ENCODE data around the gene FBF1. TPM values are rescaled to one million over a fixed set of nuclear protein-coding genes. Genes with fewer than 3 reads are reported as not detected.

FBF1 gene
- total RNA-seq, 2 experiments from 2014 or later = 17.2 to 18.1 TPM

- intact Hi-C loops (cut with micrococcal nuclease) = no loop called here
- H3K27ac Mint-ChIP-seq = no peak overlapping the region
Measured at GRCh38 chr17:75910699-75911098, 30.1 kb downstream of the FBF1 start.

GRCh38 chr17:75909812-75910274, 31.0 kb downstream of the FBF1 start:
- no peaks in the 10 kb centered on the region for H3K27me3 Mint-ChIP-seq
- H3K27ac Mint-ChIP-seq = no peak overlapping the region
- ChIA-PET POLR2A (interaction anchor here (0.6 kb wide), 1 partner anchor 188 kb away, joined by 3 read pairs; no protein-coding TSS in a partner anchor), CTCF (interaction anchor here (1.3 to 3.0 kb wide), 4 partner anchors 91 to 370 kb away, joined by 6 to 11 read pairs (median 9); partner anchors contain the start of gene CDK3)
- no peak for DNase-seq
- no peaks in the 10 kb centered on the region for H3K9me3 Mint-ChIP-seq
- intact Hi-C loops (cut with micrococcal nuclease) = loop anchor here (10.0 kb wide), 1 partner anchor 365 kb away; no protein-coding TSS in a partner anchor
- H3K36me3 Mint-ChIP-seq = peaks cover 5% of the 10 kb centered on the region
- H3K4me3 Mint-ChIP-seq = no peak overlapping the region
- peaks cover 7% of the 10 kb centered on the region for H3K4me1 Mint-ChIP-seq (ENCODE audit: low read depth)

More at GRCh38 chr17:75910699-75911098, 30.1 kb downstream of the FBF1 start:
- Mint-ChIP-seq H3K4me3 (no peak overlapping the region), H3K9me3 (no peaks in the 10 kb centered on the region), H3K4me1 (ENCODE audit: low read depth) (peaks cover 4% of the 10 kb centered on the region), H3K27me3 (no peaks in the 10 kb centered on the region), H3K36me3 (peaks cover 5% of the 10 kb centered on the region)
- no peak for DNase-seq
- CTCF ChIA-PET = interaction anchor here (0.9 to 3.0 kb wide), 4 partner anchors 94 to 369 kb away, joined by 3 to 11 read pairs (median 9); no protein-coding TSS in a partner anchor
- POLR2A ChIA-PET = no interaction called here

DNA sequence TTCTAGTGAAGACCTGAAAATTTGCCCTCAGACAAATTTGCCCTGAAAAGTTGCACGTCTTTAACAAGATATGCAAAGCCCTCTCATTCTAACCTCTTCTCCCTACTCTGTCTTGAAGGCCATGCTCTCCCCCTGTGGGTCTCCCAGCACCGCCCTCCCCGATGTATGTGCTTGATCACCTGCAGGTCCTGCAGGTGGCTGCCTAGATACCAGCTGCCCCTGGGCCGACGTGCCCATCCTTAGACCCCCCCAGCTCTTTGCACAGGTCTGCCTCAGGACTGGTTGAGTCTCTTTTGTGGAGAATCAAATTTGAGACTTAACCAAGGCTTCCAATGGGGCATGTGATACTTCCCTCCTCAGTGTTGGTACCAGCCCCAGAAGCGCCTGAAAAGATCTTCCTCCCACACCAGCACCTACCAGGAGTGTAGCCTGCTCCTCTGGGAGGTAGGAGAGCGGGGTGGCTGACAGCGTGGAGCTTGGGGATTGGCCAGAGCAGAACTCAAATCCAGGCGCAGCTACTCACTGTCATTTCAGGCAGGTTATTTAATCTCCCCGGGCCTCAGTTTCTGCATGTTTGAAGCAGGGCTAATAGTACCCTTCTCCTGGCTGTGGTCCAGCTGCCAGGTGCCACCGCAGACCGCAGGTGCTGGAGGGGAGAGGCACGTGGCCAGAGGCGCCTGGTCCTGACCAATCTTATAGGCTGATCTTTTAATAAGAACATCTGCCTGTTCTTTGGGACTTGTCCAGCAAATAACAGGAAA, 31.6 kb downstream of the FBF1 start:
- POLR2A ChIA-PET = interaction anchor here (0.6 kb wide), 1 partner anchor 188 kb away, joined by 3 read pairs; no protein-coding TSS in a partner anchor

GRCh38 chr17:75908201-75908600, 32.6 kb downstream of the FBF1 start:
- Mint-ChIP-seq H3K27me3 (no peaks in the 10 kb centered on the region), H3K4me1 (ENCODE audit: low read depth) (peaks cover 14% of the 10 kb centered on the region), H3K4me3 (no peak overlapping the region), H3K27ac (no peak overlapping the region), H3K36me3 (peaks cover 2% of the 10 kb centered on the region), H3K9me3 (no peaks in the 10 kb centered on the region)
- intact Hi-C loops (cut with micrococcal nuclease) = loop anchor here (10.0 kb wide), 1 partner anchor 367 kb away; no protein-coding TSS in a partner anchor
- no peak for DNase-seq
- ChIA-PET POLR2A (interaction anchor here (1.1 kb wide), 1 partner anchor 50 kb away, joined by 3 read pairs; no protein-coding TSS in a partner anchor), CTCF (interaction anchor here (1.4 to 4.6 kb wide), 4 partner anchors 47 to 371 kb away, joined by 4 to 24 read pairs (median 9); no protein-coding TSS in a partner anchor)

More for the DNA sequence above, 31.6 kb downstream of the FBF1 start:
- no peaks in the 10 kb centered on the region for H3K9me3 Mint-ChIP-seq
- H3K4me1 Mint-ChIP-seq (ENCODE audit: low read depth) = peaks cover 7% of the 10 kb centered on the region
- CTCF ChIA-PET = interaction anchor here (1.3 to 3.0 kb wide), 5 partner anchors 48 to 370 kb away, joined by 4 to 11 read pairs (median 7); partner anchors contain the start of gene CDK3
- no peaks in the 10 kb centered on the region for H3K27me3 Mint-ChIP-seq
- H3K4me3 Mint-ChIP-seq = no peak overlapping the region
- H3K36me3 Mint-ChIP-seq = peaks cover 3% of the 10 kb centered on the region
- intact Hi-C loops (cut with micrococcal nuclease) = loop anchor here (10.0 kb wide), 1 partner anchor 366 kb away; no protein-coding TSS in a partner anchor
- DNase-seq = no peak
- H3K27ac Mint-ChIP-seq = no peak overlapping the region

DNA sequence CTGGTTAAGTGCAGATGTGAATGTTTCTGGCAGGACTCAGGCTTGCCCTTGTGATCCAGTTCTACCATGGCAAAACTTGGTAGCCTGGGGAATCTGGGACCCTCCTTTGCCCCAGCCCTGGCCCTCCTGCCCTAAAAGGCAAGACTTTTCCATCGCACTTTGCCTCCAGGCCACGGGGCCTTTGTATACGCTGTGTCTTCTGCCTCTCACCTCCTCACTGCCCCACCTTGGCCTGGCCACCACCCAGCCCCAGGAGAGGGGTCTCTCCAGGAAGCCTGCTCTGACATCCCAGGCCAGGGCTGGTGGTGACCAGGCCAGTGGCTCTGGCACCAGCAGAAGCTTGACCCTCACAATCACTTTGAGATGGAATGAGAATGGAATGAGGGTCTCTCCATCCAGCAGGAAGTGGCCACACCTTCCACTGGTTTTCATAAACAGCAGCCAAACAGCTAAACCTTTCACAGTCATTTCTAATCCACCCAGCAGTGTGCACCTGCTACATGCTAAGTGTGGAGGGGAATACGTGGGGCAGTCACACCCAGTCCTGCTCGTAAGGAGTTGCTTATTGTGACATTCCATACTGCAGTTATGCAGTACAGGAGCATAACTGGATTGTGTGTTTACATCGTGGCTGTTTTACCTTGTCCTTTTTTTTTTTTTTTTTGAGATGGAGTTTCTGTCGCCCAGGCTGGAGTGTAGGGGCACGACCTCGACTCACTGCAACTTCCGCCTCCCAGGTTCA, 34.5 kb downstream of the FBF1 start:
- ChIA-PET CTCF (interaction anchor here (0.6 to 4.6 kb wide), 23 partner anchors 8 to 324 kb away, joined by 3 to 24 read pairs (median 4); partner anchors contain the start of genes ACOX1, CDK3, FBF1 and TEN1), POLR2A (interaction anchor here (0.6 to 2.6 kb wide), 3 partner anchors 10 to 641 kb away, joined by 4 to 10 read pairs (median 4); partner anchors contain the start of gene TRIM65)
- no peak for DNase-seq
- Mint-ChIP-seq H3K36me3 (peaks cover 6% of the 10 kb centered on the region), H3K4me3 (peak overlapping the region; percentile 29), H3K27me3 (no peaks in the 10 kb centered on the region), H3K9me3 (no peaks in the 10 kb centered on the region), H3K4me1 (ENCODE audit: low read depth) (peaks cover 17% of the 10 kb centered on the region), H3K27ac (peak overlapping the region; percentile 38)
- intact Hi-C loops (cut with micrococcal nuclease) = loop anchor here (10.0 kb wide), 1 partner anchor 368 kb away; no protein-coding TSS in a partner anchor

DNA sequence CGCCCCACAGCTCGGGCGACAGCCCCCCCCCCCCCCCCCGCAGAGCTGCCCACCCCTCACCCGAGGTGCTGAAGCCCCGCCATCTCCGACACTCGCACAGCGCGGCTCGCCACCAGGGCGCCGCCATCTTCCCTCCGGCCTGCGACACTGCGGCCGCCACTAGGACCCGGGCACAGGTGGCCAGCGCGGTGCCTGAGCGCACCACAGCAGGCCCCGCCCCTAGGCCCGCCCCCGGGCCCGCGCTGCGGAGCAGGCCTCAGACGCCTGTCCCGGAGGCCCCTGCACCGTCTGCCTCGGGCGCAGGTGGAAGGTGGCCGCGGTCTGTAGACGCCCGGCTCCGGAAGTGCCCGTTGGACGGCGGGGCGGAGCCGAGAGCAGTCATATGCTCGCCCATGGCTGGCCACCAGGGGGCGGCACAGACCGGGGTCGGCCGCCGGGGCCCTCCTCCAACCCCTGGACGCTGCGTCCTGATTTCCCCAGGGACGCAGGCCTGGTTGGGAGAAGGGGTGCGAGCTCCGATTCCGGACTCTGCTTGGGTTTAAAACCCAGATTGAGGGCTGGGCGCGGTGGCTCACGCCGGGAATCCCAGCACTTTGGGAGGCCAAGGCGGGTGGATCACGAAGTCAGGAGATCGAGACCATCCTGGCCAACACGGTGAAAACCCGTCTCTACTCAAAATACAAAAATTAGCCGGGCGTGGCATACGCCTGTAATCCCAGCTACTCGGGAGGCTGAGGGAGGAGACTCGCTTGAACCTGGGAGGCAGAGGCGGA, 35.9 kb downstream of the FBF1 start, which contains the start of gene MRPL38:
Gene MRPL38 (minus strand): TSS at position 136 of the 773 bp plus-strand sequence. CDS start 9 bp downstream, at position 127.
- Mint-ChIP-seq H3K27ac (peak within 1 kb of the TSS; percentile 90), H3K27me3 (no peaks in the 10 kb centered on the region), H3K36me3 (peaks cover 7% of the 10 kb centered on the region), H3K4me1 (ENCODE audit: low read depth) (peaks cover 17% of the 10 kb centered on the region), H3K9me3 (no peaks in the 10 kb centered on the region), H3K4me3 (peak within 1 kb of the TSS; percentile 99)
- intact Hi-C loops (cut with micrococcal nuclease) = loop anchor here (1.0 to 10.0 kb wide), 5 partner anchors 36 to 370 kb away; partner anchors contain the start of genes ACOX1, CDK3, FBF1 and TEN1
- CTCF ChIA-PET = interaction anchor here (0.6 to 4.6 kb wide), 28 partner anchors 10 to 478 kb away, joined by 3 to 24 read pairs (median 4); partner anchors contain the start of genes ACOX1, CDK3, FBF1 and TEN1
- POLR2A ChIA-PET = interaction anchor here (0.7 to 2.6 kb wide), 3 partner anchors 8 to 96 kb away, joined by 3 to 10 read pairs (median 3); partner anchors contain the start of genes CDK3 and TRIM65
- DNase-seq = peak; percentile 97

GRCh38 chr17:75902406-75902805, 38.4 kb downstream of the FBF1 start:
- Mint-ChIP-seq H3K4me3 (no peak overlapping the region), H3K4me1 (ENCODE audit: low read depth) (peaks cover 20% of the 10 kb centered on the region), H3K27ac (no peak overlapping the region), H3K9me3 (no peaks in the 10 kb centered on the region), H3K36me3 (peaks cover 14% of the 10 kb centered on the region), H3K27me3 (no peaks in the 10 kb centered on the region)
- CTCF ChIA-PET = interaction anchor here (0.6 to 2.2 kb wide), 3 partner anchors 12 to 82 kb away, joined by 3 to 7 read pairs (median 3); no protein-coding TSS in a partner anchor
- intact Hi-C loops (cut with micrococcal nuclease) = loop anchor here (10.0 kb wide), 1 partner anchor 372 kb away; no protein-coding TSS in a partner anchor
- DNase-seq = no peak
- POLR2A ChIA-PET = no interaction called here

DNA sequence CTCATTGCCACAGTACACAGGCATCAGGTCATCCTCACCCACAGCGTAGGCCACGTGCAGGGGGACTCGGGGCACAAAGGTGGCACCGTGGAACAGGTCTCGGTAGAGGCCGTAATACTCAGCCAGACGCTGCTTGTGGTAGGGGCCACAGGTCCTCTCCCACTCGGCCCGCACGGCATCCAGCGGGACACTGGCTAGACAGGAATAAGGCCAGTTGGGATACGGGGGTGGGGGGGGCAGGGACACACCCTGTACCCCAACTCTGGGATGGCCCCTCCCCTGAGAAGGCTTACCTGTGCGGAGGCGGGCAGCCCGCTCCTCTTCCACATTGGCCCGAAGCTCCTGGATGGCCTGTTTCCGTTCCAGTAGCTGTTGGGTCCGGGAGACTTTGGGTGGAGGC, 39.1 kb downstream of the FBF1 start:
- Mint-ChIP-seq H3K36me3 (peaks cover 14% of the 10 kb centered on the region), H3K4me3 (no peak overlapping the region), H3K9me3 (no peaks in the 10 kb centered on the region), H3K27ac (no peak overlapping the region), H3K4me1 (ENCODE audit: low read depth) (peaks cover 22% of the 10 kb centered on the region), H3K27me3 (no peaks in the 10 kb centered on the region)
- ChIA-PET CTCF (no interaction called here), POLR2A (no interaction called here)
- DNase-seq = no peak
- intact Hi-C loops (cut with micrococcal nuclease) = loop anchor here (10.0 kb wide), 1 partner anchor 373 kb away; no protein-coding TSS in a partner anchor

GRCh38 chr17:75900691-75901533, 39.9 kb downstream of the FBF1 start:
- intact Hi-C loops (cut with micrococcal nuclease) = loop anchor here (10.0 kb wide), 1 partner anchor 374 kb away; no protein-coding TSS in a partner anchor
- no peak overlapping the region for H3K27ac Mint-ChIP-seq

More at GRCh38 chr17:75900691-75901533, 39.9 kb downstream of the FBF1 start:
- Mint-ChIP-seq H3K27me3 (no peaks in the 10 kb centered on the region), H3K4me3 (no peak overlapping the region), H3K36me3 (peaks cover 14% of the 10 kb centered on the region), H3K4me1 (ENCODE audit: low read depth) (peaks cover 20% of the 10 kb centered on the region), H3K9me3 (no peaks in the 10 kb centered on the region)
- DNase-seq = no peak
- ChIA-PET CTCF (interaction anchor here (1.0 to 1.6 kb wide), 3 partner anchors 25 to 45 kb away, joined by 3 to 5 read pairs (median 3); no protein-coding TSS in a partner anchor), POLR2A (no interaction called here)
